Choroid plexus epithelial cell (primary cell): Measurements from ENCODE around the gene TTC33.
A peak's percentile ranks its signal among the peaks of the same experiment; 100 is the strongest.

Experiments used
- DNase-seq: peaks from one replicate; pipeline ENCODE4 v3.0.0-alpha.2; 2010; ENCODE audit warnings: low read depth
- H3K4me3 ChIP-seq: 2 replicates; pipeline ENCODE4 v1.5.1; 2011; ENCODE audit warnings: low read depth, mild to moderate bottlenecking, control low read depth, low read length, moderate library complexity
- CTCF ChIP-seq: conservative IDR thresholded peaks from 2 replicates; pipeline ENCODE4 v1.5.1; 2011; ENCODE audit warnings: low read depth, mild to moderate bottlenecking, control low read depth, inconsistent platforms, low read length, moderate library complexity

The TTC33 gene

GRCh38 chr5:40555886-40556285 is 199.9 kb downstream of the TTC33 start:
- DNase-seq = no peak
- no peak overlapping the region for H3K4me3 ChIP-seq
- no peak for TF ChIP-seq CTCF

- TF ChIP-seq CTCF = no peak
- no peak overlapping the region for H3K4me3 ChIP-seq
- no peak for DNase-seq
Measured at GRCh38 chr5:40554813-40555212, 200.9 kb downstream of the TTC33 start.

GRCh38 chr5:40554054-40554453 is 201.7 kb downstream of the TTC33 start:
- no peak overlapping the region for H3K4me3 ChIP-seq
- TF ChIP-seq CTCF = no peak
- no peak for DNase-seq

- H3K4me3 ChIP-seq = no peak overlapping the region
- no peak for TF ChIP-seq CTCF
- DNase-seq = peak; percentile 33
Measured at GRCh38 chr5:40552981-40553380, 202.8 kb downstream of the TTC33 start.

- TF ChIP-seq CTCF = no peak
- H3K4me3 ChIP-seq = no peak overlapping the region
- DNase-seq = peak; percentile 99
Measured at GRCh38 chr5:40551496-40552491, 204.0 kb downstream of the TTC33 start.

- no peak overlapping the region for H3K4me3 ChIP-seq
- no peak for DNase-seq
- TF ChIP-seq CTCF = no peak
Measured at GRCh38 chr5:40550481-40550880, 205.3 kb downstream of the TTC33 start.

GRCh38 chr5:40549616-40550015 is 206.1 kb downstream of the TTC33 start:
- H3K4me3 ChIP-seq = no peak overlapping the region
- no peak for DNase-seq
- TF ChIP-seq CTCF = no peak
